ENCODE measurements around the gene SMPDL3B. TPM values are rescaled to one million over a fixed set of nuclear protein-coding genes. Genes with fewer than 3 reads are reported as not detected.

The SMPDL3B gene
- total and polyA plus RNA-seq, 7 donors = 0.28 to 19.5 (median 7.2) TPM; not detected in 2

GRCh38 chr1:27980216-27980845, 45.5 kb downstream of the SMPDL3B start:
- intact Hi-C loops (cut with DNase I) = no loop called here
- H3K27ac ChIP-seq = peak overlapping the region in 1 of 4 donors; percentile 28
- 84 to 95% methylated on average over 1 of the region's 1 CpG for WGBS, 2 donors

GRCh38 chr1:27981145-27981544, 46.3 kb downstream of the SMPDL3B start:
- Histone ChIP-seq H3K36me3 (peaks cover 0 to 24% (median 0%) of the 10 kb centered on the region in 4 donors), H3K27ac (peak overlapping the region in 1 of 4 donors; percentile 28), H3K4me1 (peaks cover 0 to 2% (median 0%) of the 10 kb centered on the region in 4 donors), H3K27me3 (no peaks in the 10 kb centered on the region), H3K9me3 (no peaks in the 10 kb centered on the region), H3K4me3 (no peak overlapping the region)
- no peak for TF ChIP-seq POLR2A (IDR thresholded peaks at IDR 0.05)
- TF ChIP-seq POLR2AphosphoS5 (IDR thresholded peaks at IDR 0.05) = no peak
- TF ChIP-seq CTCF (IDR thresholded peaks at IDR 0.05) = no peak
- TF ChIP-seq EP300 (IDR thresholded peaks at IDR 0.05) = no peak
- 93 to 97% methylated on average over 3 of the region's 3 CpGs for WGBS, 2 donors
- DNase-seq = no peak
- intact Hi-C loops (cut with DNase I) = no loop called here

More at GRCh38 chr1:27980216-27980845, 45.5 kb downstream of the SMPDL3B start:
- no peak overlapping the region for H3K4me3 ChIP-seq
- peaks cover 0 to 2% (median 0%) of the 10 kb centered on the region in 4 donors for H3K4me1 ChIP-seq
- DNase-seq = no peak
- no peak for TF ChIP-seq POLR2AphosphoS5 (IDR thresholded peaks at IDR 0.05)
- TF ChIP-seq CTCF (IDR thresholded peaks at IDR 0.05) = no peak
- TF ChIP-seq POLR2A (IDR thresholded peaks at IDR 0.05) = no peak
- no peak for TF ChIP-seq EP300 (IDR thresholded peaks at IDR 0.05)
- H3K27me3 ChIP-seq = no peaks in the 10 kb centered on the region
- H3K36me3 ChIP-seq = peaks cover 0 to 30% (median 0%) of the 10 kb centered on the region in 4 donors
- no peaks in the 10 kb centered on the region for H3K9me3 ChIP-seq

GRCh38 chr1:27990920-27991537, 56.2 kb downstream of the SMPDL3B start:
- no peak overlapping the region for H3K4me3 ChIP-seq
- WGBS, 2 donors = 93 to 97% methylated on average over 3 of the region's 3 CpGs
- no peaks in the 10 kb centered on the region for H3K4me1 ChIP-seq
- no peaks in the 10 kb centered on the region for H3K9me3 ChIP-seq
- DNase-seq = no peak
- TF ChIP-seq POLR2AphosphoS5 (IDR thresholded peaks at IDR 0.05) (no peak), POLR2A (IDR thresholded peaks at IDR 0.05) (no peak), EP300 (IDR thresholded peaks at IDR 0.05) (no peak), CTCF (IDR thresholded peaks at IDR 0.05) (no peak)
- intact Hi-C loops (cut with DNase I) = no loop called here
- no peak overlapping the region for H3K27ac ChIP-seq
- no peaks in the 10 kb centered on the region for H3K27me3 ChIP-seq
- peaks cover 5 to 91% (median 36%) of the 10 kb centered on the region in 4 donors for H3K36me3 ChIP-seq

- Histone ChIP-seq H3K27ac (no peak overlapping the region), H3K4me1 (no peaks in the 10 kb centered on the region), H3K36me3 (peaks cover 11 to 100% (median 40%) of the 10 kb centered on the region in 4 donors), H3K9me3 (no peaks in the 10 kb centered on the region), H3K4me3 (no peak overlapping the region), H3K27me3 (no peaks in the 10 kb centered on the region)
- no peak for TF ChIP-seq POLR2AphosphoS5 (IDR thresholded peaks at IDR 0.05)
- intact Hi-C loops (cut with DNase I) = no loop called here
- WGBS, 2 donors = 60 to 82% methylated on average over 6 of the region's 6 CpGs
- no peak for DNase-seq
Observed at GRCh38 chr1:27992276-27992675, 57.5 kb downstream of the SMPDL3B start.

GRCh38 chr1:27993241-27993640, 58.4 kb downstream of the SMPDL3B start:
- Histone ChIP-seq H3K27ac (no peak overlapping the region), H3K36me3 (peaks cover 11 to 100% (median 37%) of the 10 kb centered on the region in 4 donors), H3K9me3 (no peaks in the 10 kb centered on the region), H3K4me3 (no peak overlapping the region), H3K4me1 (no peaks in the 10 kb centered on the region), H3K27me3 (no peaks in the 10 kb centered on the region)
- no peak for DNase-seq
- no peak for TF ChIP-seq EP300 (IDR thresholded peaks at IDR 0.05)
- no peak for TF ChIP-seq POLR2A (IDR thresholded peaks at IDR 0.05)
- no peak for TF ChIP-seq CTCF (IDR thresholded peaks at IDR 0.05)
- no peak for TF ChIP-seq POLR2AphosphoS5 (IDR thresholded peaks at IDR 0.05)
- intact Hi-C loops (cut with DNase I) = no loop called here
- 76 to 81% methylated on average over 3 of the region's 3 CpGs for WGBS, 2 donors

All from sigmoid colon (tissue), 7 donors.